HG02798 (cell line): Measurements from ENCODE around the gene ATP11B.
A peak's percentile ranks its signal among the peaks of the same experiment; 100 is the strongest.

ENCODE experiments used
- ATAC-seq: cut with Tn5 transposase; IDR thresholded peaks from one replicate; pipeline ENCODE4 v1.9.1; 2021; ENCODE audit warnings: mild to moderate bottlenecking; ENCODE audit not compliant: unreplicated experiment, poor library complexity

ATP11B gene

GRCh38 chr3:182792901-182793662, at the start of gene ATP11B:
ATP11B (plus strand) TSS chr3:182793504; CDS start chr3:182793760, 256 bp downstream.
- ATAC-seq: peak; percentile 81

DNA sequence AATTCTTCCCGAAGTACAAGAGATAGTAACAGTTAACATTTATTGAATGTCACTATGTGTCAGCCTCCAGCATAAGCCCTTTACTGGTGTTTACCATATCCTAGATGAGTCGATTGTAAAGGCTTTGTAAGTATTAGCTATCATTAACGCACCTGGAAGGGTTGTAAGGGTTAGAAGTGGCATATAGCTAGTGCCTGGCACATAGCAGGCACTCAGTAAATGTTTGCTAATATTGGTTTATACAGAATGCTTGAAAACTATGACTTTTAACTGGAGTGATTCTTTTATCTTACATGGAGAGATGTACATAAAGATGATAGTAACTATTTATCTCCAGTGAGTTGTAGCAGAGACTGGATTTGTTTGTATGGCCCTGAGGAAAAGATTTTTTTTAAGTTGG, 46.3 kb upstream of the ATP11B start:
- no peak for ATAC-seq

- no peak for ATAC-seq
Measured at GRCh38 chr3:182755308-182755707, 38.0 kb upstream of the ATP11B start.

DNA sequence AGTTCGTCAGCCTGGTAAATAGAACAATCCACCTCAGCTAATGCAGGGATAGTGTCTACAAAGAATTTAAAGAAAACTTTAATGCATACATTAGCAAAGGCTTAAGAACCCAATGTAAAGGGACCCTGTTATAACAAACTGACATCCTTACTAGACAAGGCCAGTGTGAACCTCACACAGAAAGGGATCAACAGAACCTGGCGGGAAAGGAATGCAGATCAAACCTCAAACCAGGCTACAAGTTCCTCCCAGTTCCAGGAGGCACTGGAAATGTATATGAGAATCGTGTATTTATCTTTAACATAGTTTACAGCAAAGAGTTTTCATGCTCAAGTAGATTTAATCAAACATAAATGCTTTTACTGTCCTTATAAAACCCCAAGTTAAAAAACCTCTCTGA, 37.6 kb upstream of the ATP11B start:
- ATAC-seq: no peak

DNA sequence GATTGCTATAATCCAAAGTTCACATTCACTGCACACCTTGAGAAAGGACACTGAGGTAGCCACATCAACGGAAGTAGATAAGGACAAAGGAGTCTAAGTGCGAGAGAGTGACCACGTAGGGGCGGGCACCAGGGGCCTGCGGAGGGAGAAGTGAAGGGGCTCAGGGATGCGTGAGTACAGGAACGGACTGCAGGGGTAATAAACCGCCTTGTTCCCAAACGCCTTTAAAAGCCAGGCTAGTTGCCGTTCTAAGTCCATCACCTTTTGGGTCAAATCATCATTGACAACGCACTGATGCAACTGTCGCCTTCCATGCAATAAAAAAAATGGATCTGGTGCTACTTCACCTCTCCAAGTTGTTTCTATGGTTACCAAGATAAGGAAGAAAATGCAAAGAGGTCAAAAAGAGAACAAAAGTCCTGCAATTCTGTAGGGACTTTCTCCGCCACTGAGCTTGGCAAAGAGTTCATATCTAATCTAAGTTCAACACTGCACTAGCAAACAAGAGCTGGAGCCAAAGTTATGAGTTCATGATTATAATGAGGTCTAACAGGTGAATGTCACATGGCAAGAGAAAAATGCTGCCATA, 32.6 kb upstream of the ATP11B start:
- ATAC-seq: no peak

GRCh38 chr3:182763896-182764295, 29.4 kb upstream of the ATP11B start:
- no peak for ATAC-seq

DNA sequence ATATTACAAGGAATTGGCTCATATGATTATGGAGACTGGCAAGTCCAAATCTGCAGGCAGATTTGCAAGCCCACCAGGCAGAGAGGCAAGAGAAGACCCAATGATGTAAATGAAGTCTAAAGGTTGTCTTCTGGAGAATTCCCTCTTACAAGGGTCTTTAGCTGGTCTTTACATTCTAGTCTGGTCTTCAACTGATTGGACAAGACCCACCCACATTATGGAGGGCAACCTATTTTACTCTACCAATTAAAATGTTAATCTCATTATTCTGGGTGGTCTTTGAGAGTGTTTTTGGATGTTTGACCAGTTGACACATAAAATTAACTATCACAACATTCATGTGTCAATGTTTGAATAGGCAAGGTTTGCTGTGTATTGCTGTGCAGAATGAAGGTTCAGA, 28.0 kb upstream of the ATP11B start:
- ATAC-seq: no peak

DNA sequence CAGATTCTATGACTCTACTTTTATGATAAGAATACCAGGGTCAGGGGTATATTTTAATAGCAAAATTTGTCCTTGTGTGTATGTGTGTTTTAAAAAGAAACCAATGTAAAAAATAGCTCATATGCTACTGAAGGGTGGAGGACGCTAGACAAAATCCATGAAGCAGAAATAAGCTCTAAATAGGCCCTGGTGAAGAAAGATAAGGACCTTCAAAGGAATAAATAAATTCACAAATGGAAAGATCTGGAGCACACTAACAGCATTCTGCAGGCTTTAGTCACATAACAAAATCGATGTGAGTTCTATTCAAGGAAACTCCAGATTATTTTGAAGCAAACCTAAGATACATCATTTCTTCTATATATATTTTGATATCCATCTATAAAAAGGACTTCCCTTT, 27.2 kb upstream of the ATP11B start:
- ATAC-seq: no peak

GRCh38 chr3:182768413-182768812, 24.9 kb upstream of the ATP11B start:
- ATAC-seq: no peak

DNA sequence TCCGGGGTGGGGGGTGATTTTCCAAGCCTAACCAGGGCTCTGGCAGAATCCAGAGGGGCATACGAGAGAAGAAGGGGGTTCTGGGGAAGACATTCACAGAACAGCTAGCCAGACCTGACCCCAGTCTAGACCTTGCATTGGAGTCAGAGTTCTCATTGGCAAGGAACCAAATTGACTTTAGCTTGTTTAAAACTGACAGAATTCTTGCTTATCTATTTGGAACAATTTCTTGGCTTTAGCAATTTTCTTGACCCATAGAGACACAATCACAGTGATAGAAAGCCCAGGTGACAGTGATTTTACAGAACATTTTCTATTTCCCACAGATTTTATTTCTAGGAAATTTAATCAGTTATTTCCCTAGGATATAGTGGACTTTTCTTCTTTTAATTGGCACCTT, 23.6 kb upstream of the ATP11B start:
- ATAC-seq: no peak

GRCh38 chr3:182782149-182782548, 11.2 kb upstream of the ATP11B start:
- peak; percentile 53 for ATAC-seq

DNA sequence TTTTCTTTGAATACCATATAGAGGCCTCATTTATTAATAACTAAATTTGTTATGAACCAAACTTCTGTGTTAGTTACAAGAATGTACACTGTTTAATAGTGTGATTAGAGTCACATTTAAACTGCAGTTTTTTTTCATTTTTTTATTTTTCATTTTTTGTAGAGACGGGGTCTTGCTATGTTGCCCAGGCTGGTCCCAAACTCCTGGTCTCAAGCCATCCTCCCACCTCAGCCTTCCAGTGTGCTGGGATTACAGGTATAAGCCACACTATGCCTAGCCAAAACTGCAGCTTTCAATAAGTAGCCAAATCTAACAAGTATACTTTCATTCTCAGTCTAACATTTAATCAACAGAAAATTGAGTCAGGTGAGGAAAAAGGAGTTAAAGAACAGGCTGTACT, 10.2 kb upstream of the ATP11B start:
- ATAC-seq: no peak

DNA sequence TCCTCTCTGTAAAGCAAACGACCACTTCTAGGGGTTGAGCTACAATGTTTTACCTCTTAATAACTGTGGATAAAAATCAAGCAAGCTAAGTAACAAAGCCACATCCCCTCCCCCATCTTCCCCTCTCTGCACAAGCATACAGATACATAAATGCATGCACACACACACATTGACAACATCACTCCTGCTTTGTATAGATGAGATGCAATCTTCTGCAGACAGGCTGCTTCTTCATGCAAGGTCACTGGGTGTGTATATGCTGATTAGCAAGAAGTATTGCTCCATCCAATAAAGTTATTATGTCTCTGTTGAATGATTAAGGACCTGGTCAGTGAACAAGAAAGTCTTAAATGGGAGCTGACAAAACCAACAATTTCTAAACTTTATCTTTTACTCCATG, 8.8 kb upstream of the ATP11B start:
- ATAC-seq: no peak

- ATAC-seq: no peak
Measured at GRCh38 chr3:182785142-182785541, 8.2 kb upstream of the ATP11B start.

GRCh38 chr3:182785756-182786155, 7.5 kb upstream of the ATP11B start:
- ATAC-seq: no peak

DNA sequence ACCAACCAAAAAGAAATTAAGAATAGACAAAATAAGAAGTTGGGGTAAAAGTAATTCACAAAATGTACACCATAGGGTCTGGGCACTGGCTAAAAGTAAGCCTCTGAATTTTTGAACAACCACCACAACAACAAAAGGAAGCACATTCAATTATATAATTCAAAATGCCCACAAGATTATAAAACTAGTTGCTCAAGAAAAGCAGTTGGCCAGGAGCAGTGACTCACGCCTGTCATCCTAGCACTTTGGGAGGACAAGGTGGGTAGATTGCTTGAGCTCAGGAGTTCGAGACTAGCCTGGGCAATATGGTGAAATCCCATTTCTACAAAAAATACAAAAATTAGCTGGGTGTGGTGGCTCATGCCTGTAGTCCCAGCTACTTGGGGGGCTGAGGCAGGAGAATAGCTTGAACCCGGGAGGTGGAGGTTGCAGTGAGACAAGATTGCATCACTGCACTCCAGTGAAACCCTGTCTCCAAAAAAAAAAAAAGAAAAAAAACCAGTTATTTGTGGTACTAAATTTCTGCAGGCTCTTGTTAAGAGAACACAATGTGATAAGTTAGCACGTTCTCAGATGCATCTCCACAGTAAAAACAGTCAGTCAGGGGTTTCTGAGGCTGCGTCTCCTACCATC, 6.6 kb upstream of the ATP11B start:
- ATAC-seq: no peak

DNA sequence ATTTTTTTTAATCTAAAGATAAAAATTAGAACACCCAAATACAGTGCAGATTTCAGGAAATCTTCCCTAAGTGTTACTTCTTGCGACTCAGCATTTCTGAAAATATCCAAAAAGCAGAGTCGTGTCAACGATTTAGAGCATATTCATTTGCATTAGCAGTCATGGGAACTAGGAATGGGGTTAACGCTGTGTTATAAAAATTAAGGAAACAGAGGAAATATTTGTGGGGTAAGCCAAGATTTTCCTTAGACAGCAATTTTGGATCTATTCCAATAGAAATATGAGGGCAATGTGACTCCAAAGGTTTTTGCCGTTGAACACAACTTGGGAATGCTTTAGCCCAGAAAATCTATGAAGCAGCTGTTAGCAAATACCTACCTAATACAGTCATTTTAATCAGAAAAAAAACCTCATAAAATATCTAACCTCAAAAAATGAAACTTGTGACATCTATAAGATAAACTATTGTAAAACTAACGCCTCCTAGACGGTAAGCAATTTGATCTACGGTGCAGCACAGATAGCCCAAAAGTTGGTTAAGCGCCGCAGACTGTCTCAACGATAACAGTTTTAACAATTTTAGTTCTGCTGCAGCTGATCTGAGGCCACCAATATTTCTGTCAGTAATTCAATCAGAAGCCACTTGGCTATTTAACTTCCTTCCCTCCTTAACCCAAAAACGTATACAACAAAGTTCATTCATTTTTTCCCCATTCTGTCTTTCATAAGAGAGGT, 5.8 kb upstream of the ATP11B start:
- no peak for ATAC-seq

DNA sequence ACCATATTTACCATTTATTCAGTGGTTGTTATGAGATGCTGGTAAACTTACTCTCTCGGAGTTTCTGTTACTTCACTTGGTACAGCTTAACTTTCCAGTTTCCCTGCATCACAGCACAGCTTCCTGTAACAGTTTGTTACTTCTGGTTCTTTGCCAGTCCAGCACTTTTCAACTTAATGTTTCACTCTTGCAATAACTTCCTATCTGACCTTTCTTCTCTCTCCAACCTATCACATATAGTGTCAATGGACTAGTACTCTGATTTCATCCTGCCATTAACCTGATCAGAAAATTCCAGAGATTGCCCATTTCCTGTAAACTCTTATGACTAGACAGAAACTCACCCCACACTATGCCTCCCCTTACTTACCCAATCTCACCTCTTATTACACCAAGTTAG, 3.9 kb upstream of the ATP11B start:
- ATAC-seq: no peak

GRCh38 chr3:182790612-182791011, 2.7 kb upstream of the ATP11B start:
- no peak for ATAC-seq

- ATAC-seq: peak; percentile 50
Measured at GRCh38 chr3:182793663-182794454, 555 bp downstream of the ATP11B start.
